Left ventricle myocardium inferior (tissue), 1 donor: Measurements from ENCODE around the gene MTHFD1. TPM values are rescaled to one million over a fixed set of nuclear protein-coding genes. Genes with fewer than 3 reads are reported as not detected.
A peak's percentile ranks its signal among the peaks of the same experiment; 100 is the strongest.

Experiments used
- DNase-seq: peaks from one replicate; pipeline ENCODE4 v3.0.0-alpha.2; 2020
- H3K27ac ChIP-seq: fragments of 200-600 bp; replicated peaks from 2 replicates; pipeline ENCODE4 v1.8.0; 2021
- H3K27me3 ChIP-seq: fragments of 200-600 bp; 2 replicates; pipeline ENCODE4 v1.8.0; 2021; ENCODE audit warnings: low read depth
- H3K36me3 ChIP-seq: fragments of 200-600 bp; 2 replicates; pipeline ENCODE4 v1.8.0; 2021
- H3K4me1 ChIP-seq: fragments of 200-600 bp; 2 replicates; pipeline ENCODE4 v1.8.0; 2021
- H3K4me3 ChIP-seq: fragments of 200-600 bp; 2 replicates; pipeline ENCODE4 v1.8.0; 2021; ENCODE audit warnings: mild to moderate bottlenecking, moderate library complexity
- H3K9me3 ChIP-seq: fragments of 200-600 bp; replicated peaks from 2 replicates; pipeline ENCODE4 v1.8.0; 2021
- CTCF ChIP-seq: fragments of 200-600 bp; IDR thresholded peaks from 2 replicates; pipeline ENCODE4 v1.8.0; 2021; ENCODE audit warnings: antibody characterized with exemption, mild to moderate bottlenecking, borderline replicate concordance
- intact Hi-C: fragments of 100-400 bp; cut with micrococcal nuclease; formaldehyde crosslinking; loops from one replicate; pipeline ENCODE4 v1.11.0; 2022
- total RNA-seq: library from RNA; stranded (reverse); fragmentation: NEBNext Ultra II Directional; extraction: Animal tissue kit (Norgen Biotek cat#: 25700); gene quantifications from one replicate; pipeline ENCODE4 v1.2.1, GENCODE V29; 2021
- donor health status: DM: no; HTN: yes; CAD: no; lungs with severe emphysema.

Gene MTHFD1
- total RNA-seq, 1 donor from 2014 or later, result 64.9 TPM

GRCh38 chr14:64440494-64440893 lies 52.3 kb downstream of the MTHFD1 start:
- H3K27me3 ChIP-seq, result no peaks in the 10 kb centered on the region
- H3K4me3 ChIP-seq, result no peak overlapping the region
- intact Hi-C loops, result no loop called here
- H3K27ac ChIP-seq, result no peak overlapping the region
- H3K9me3 ChIP-seq, result no peaks in the 10 kb centered on the region
- no peak for DNase-seq
- TF ChIP-seq CTCF, result no peak
- peaks cover 24% of the 10 kb centered on the region for H3K4me1 ChIP-seq
- peaks cover 72% of the 10 kb centered on the region for H3K36me3 ChIP-seq

GRCh38 chr14:64442300-64442988 lies 54.3 kb downstream of the MTHFD1 start:
- peaks cover 57% of the 10 kb centered on the region for H3K36me3 ChIP-seq
- intact Hi-C loops, result no loop called here
- peak; percentile 25 for DNase-seq
- TF ChIP-seq CTCF, result no peak
- no peaks in the 10 kb centered on the region for H3K9me3 ChIP-seq
- no peaks in the 10 kb centered on the region for H3K27me3 ChIP-seq
- H3K4me3 ChIP-seq, result no peak overlapping the region
- H3K4me1 ChIP-seq, result peaks cover 25% of the 10 kb centered on the region
- H3K27ac ChIP-seq, result peak overlapping the region; percentile 35

GRCh38 chr14:64444140-64444539 lies 56.0 kb downstream of the MTHFD1 start:
- intact Hi-C loops, result no loop called here
- no peak overlapping the region for H3K27ac ChIP-seq
- peaks cover 56% of the 10 kb centered on the region for H3K36me3 ChIP-seq

DNA sequence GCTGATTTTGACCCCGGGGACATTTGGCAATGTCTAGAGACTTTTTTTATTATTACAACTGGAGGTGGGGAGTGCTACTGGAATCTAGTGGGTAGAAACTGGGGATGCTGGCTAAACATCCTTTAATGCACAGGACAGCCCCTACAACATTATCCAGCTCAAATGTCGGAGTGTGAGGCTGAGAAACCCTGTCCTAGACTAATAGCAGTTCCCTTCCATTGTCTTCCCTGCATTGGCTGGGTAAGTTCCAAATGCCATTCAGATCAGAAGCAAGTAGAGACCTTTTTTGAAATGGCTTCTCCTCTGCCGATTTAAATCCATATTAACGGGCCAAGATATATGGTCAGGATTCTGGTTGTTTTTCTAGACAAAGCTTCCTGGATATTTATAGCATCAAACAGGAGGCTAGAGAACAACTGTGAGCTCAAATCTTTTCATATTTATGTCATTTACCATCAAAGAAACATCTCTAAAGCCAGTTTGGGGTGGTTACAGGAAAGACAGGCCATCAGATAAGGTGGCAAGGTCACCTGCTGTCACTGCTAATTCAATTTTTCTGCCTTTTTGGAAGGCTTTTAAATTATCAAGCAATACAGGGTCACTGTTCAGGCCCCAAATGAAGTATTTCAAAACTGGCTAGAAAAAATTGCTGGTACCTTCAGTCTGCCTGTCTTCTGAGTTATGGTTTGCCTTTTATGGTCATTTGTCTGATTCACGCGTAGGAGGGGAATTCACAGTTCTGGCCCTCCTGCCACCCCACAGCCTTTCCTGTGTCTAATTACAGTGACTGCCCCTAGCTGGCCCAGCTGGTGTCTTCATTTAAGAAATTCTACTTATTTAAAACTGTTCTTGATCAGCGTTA lies 57.1 kb downstream of the MTHFD1 start:
- Histone ChIP-seq H3K4me1 (peaks cover 25% of the 10 kb centered on the region), H3K27ac (no peak overlapping the region), H3K36me3 (peaks cover 58% of the 10 kb centered on the region), H3K4me3 (no peak overlapping the region), H3K27me3 (no peaks in the 10 kb centered on the region), H3K9me3 (no peaks in the 10 kb centered on the region)
- no peak for TF ChIP-seq CTCF
- no peak for DNase-seq
- intact Hi-C loops, result no loop called here

More at GRCh38 chr14:64444140-64444539, 56.0 kb downstream of the MTHFD1 start:
- no peak for DNase-seq
- H3K4me1 ChIP-seq, result peaks cover 25% of the 10 kb centered on the region
- H3K4me3 ChIP-seq, result no peak overlapping the region
- no peaks in the 10 kb centered on the region for H3K27me3 ChIP-seq
- TF ChIP-seq CTCF, result no peak
- H3K9me3 ChIP-seq, result no peaks in the 10 kb centered on the region

DNA sequence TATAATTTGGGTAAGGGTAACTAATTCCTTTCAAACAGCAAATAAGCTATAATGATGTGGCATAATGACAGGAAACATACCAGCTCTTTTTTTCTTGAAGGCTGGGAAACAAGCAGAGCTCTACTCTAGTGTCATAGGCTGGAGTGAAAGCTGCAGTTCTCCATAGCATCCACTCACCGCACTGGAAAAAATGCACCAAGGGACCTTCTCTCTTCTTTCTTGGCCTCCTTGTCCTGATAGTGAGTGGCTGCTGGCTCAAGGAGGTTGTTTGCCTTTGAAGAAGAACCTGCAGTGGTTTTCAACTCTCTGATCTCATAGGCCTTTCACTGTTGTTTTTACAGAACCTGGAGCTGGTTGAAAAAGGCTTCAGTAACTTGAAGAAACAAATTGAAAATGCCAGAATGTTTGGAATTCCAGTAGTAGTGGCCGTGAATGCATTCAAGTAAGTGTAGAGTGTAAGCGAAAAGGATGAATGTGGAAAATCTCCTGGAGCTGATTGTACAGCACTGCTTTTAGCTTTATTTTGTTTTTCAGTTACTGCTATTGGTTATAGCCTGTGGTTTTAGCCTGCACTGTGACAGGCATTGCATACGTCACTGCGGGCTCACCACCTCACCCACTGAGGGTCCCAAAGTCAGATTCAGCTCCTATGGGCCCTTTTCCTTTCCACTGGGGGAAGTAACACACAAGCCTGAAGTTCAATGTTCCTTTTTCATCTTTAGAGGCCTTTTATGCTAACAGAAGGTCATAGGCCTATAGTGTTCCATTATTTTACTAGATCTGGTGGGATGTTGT lies 59.9 kb downstream of the MTHFD1 start:
- H3K27ac ChIP-seq, result no peak overlapping the region
- H3K4me1 ChIP-seq, result peaks cover 12% of the 10 kb centered on the region
- intact Hi-C loops, result no loop called here
- peaks cover 60% of the 10 kb centered on the region for H3K36me3 ChIP-seq
- TF ChIP-seq CTCF, result no peak
- H3K27me3 ChIP-seq, result no peaks in the 10 kb centered on the region
- no peaks in the 10 kb centered on the region for H3K9me3 ChIP-seq
- no peak overlapping the region for H3K4me3 ChIP-seq
- no peak for DNase-seq
